ENCODE measurements around the gene SAMD4A.

DNA sequence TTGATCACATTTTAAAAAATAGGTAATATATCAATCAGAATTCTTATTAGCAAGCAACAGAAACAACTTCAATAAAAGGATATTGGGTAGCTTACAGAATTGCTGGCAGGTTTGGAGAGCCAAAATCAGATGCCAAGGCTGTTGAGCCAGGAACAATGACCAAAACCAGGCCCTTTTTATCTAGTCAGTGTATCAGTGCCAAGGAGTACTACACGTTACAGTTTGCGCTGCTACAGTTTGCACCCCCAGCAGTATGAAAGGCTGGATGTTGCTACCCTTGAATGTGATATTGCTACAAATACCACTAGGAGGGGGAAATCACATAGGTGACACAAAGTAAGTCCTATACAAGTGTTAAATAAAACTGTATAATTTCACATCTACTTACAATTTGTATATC lies 38.0 kb upstream of the SAMD4A start:
- TF ChIP-seq POLR2AphosphoS5 (IDR thresholded peaks at IDR 0.05) (no peak), POLR2A (IDR thresholded peaks at IDR 0.05) (no peak)
- TF ChIP-seq, protein P1, sequence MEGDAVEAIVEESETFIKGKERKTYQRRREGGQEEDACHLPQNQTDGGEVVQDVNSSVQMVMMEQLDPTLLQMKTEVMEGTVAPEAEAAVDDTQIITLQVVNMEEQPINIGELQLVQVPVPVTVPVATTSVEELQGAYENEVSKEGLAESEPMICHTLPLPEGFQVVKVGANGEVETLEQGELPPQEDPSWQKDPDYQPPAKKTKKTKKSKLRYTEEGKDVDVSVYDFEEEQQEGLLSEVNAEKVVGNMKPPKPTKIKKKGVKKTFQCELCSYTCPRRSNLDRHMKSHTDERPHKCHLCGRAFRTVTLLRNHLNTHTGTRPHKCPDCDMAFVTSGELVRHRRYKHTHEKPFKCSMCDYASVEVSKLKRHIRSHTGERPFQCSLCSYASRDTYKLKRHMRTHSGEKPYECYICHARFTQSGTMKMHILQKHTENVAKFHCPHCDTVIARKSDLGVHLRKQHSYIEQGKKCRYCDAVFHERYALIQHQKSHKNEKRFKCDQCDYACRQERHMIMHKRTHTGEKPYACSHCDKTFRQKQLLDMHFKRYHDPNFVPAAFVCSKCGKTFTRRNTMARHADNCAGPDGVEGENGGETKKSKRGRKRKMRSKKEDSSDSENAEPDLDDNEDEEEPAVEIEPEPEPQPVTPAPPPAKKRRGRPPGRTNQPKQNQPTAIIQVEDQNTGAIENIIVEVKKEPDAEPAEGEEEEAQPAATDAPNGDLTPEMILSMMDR (IDR thresholded peaks at IDR 0.05 in 8 of 11, conservative IDR thresholded peaks at IDR 0.05 in 3 of 11): no peak
